GM04504 (cell line): ENCODE results near the gene C13orf46.

Experiments
- DNase-seq: peaks from one replicate; pipeline ENCODE4 v3.0.0-alpha.2; 2012; ENCODE audit warnings: low read depth

The C13orf46 gene

DNA sequence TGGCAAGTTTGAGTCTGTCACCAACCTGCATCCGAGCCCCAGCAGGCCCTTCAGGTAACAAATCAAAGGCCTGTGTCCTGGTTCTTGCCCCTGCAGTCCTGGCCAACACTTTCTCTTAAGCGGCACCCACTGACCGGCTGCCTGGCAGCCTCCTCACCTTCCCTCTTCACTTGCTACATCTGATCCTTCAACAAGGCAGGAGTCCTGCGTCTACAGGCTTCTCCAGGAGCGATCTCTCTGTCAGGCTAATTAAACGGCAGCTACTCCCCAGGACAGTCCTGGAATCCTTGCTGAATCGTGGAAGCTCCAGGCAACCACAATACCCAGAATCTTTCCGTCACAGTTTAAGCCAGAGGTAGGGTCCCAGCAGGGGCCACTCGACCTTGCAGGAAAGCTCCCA lies 68.9 kb downstream of the C13orf46 start:
- no peak for DNase-seq

DNA sequence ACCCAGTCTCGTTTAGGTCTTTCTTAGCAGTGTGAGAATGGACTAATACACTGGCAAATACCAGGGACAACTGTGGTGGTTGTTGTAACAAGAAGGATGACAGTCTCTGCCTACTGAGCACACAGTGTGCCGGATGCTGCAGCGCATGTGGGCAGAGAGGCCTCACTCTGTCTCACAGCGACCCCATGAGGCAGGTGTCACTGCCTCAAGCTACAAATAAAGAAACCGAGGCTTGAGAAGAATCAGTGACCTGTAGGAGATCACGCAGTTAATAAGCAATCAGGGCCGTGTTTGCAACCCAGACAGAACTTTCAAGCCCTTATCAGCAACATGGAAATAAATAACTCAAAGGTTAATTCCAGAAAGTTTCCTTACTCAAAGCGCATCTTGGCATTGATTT lies 69.5 kb downstream of the C13orf46 start:
- no peak for DNase-seq

DNA sequence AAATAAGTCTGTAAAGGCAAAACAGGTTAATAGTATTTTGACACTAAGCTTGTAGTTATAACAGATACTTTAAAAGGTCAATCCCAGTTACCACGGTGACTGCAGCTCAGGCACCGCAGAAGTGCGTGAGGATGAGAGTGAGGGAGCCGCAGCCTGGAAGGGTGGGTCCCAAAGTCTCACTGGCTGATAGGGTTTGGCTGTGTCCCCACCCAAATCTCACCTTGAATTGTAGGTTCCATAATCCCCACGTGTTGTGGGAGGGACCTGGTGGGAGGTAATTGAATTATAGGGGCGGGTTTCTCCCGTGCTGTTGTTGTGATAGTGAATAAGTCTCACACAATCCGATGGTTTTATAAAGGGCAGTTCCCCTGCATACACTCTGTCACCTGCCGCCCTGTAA lies 70.0 kb downstream of the C13orf46 start:
- no peak for DNase-seq
